CD4-positive, alpha-beta T cell treated with Interferon gamma for 1 hour (primary cell): ENCODE results near the gene TNFSF10.
"Not testable (repeated sequence)": the region's sequence is repeated elsewhere in the genome, so short reads cannot be mapped to it uniquely, and the experiment has no call there.

ENCODE experiments used
- DNase-seq: peaks from one replicate; pipeline ENCODE4 v3.0.0-alpha.2; 2020

Gene TNFSF10

GRCh38 chr3:172522871-172523818 lies at the start of gene TNFSF10:
TSS of gene TNFSF10 (minus strand) at chr3:172523430. CDS start at chr3:172523384, 46 bp downstream.
- DNase-seq, result peak; percentile 72

- DNase-seq, result no peak
These were observed 46.1 kb upstream of the TNFSF10 start for GRCh38 chr3:172569128-172570008.

GRCh38 chr3:172568701-172569100 lies 45.5 kb upstream of the TNFSF10 start:
- no peak for DNase-seq

- DNase-seq, result not testable (repeated sequence)
These were observed 43.6 kb upstream of the TNFSF10 start for GRCh38 chr3:172566785-172567184.

GRCh38 chr3:172564499-172564898 lies 41.3 kb upstream of the TNFSF10 start:
- DNase-seq, result no peak

- no peak for DNase-seq
These were observed 39.9 kb upstream of the TNFSF10 start for GRCh38 chr3:172562871-172563865.

- no peak for DNase-seq
These were observed 38.8 kb upstream of the TNFSF10 start for GRCh38 chr3:172561897-172562640.

- no peak for DNase-seq
These were observed 37.4 kb upstream of the TNFSF10 start for GRCh38 chr3:172560586-172560985.

GRCh38 chr3:172560026-172560425 lies 36.8 kb upstream of the TNFSF10 start:
- no peak for DNase-seq

- DNase-seq, result peak; percentile 28
These were observed 35.8 kb upstream of the TNFSF10 start for GRCh38 chr3:172559020-172559419.

- DNase-seq, result no peak
These were observed 34.4 kb upstream of the TNFSF10 start for GRCh38 chr3:172557515-172558220.

- DNase-seq, result no peak
These were observed 30.5 kb upstream of the TNFSF10 start for GRCh38 chr3:172553526-172554252.

GRCh38 chr3:172552607-172553006 lies 29.4 kb upstream of the TNFSF10 start:
- no peak for DNase-seq

- no peak for DNase-seq
These were observed 28.6 kb upstream of the TNFSF10 start for GRCh38 chr3:172551874-172552273.

GRCh38 chr3:172550347-172550943 lies 27.2 kb upstream of the TNFSF10 start:
- DNase-seq, result peak; percentile 23

GRCh38 chr3:172549144-172549543 lies 25.9 kb upstream of the TNFSF10 start:
- no peak for DNase-seq

- DNase-seq, result no peak
These were observed 23.5 kb upstream of the TNFSF10 start for GRCh38 chr3:172546628-172547214.

- DNase-seq, result no peak
These were observed 22.9 kb upstream of the TNFSF10 start for GRCh38 chr3:172546105-172546504.

- no peak for DNase-seq
These were observed 21.2 kb upstream of the TNFSF10 start for GRCh38 chr3:172544404-172544803.
